Osteocyte (in vitro differentiated cells): ENCODE measurements around the gene CEP43. TPM values are rescaled to one million over a fixed set of nuclear protein-coding genes. Genes with fewer than 3 reads are reported as not detected.

Experiments
- DNase-seq: peaks from one replicate; pipeline ENCODE4 v3.0.0; 2021; ENCODE audit warnings: mixed read lengths; ENCODE audit not compliant: unreplicated experiment; ENCODE audit errors: extremely low spot score
- H3K27ac Mint-ChIP-seq: one replicate; pipeline ENCODE4 v1.8.0; 2021; ENCODE audit warnings: mild to moderate bottlenecking, mixed read lengths; ENCODE audit not compliant: unreplicated experiment
- H3K27me3 Mint-ChIP-seq: one replicate; pipeline ENCODE4 v1.8.0; 2021; ENCODE audit warnings: mixed read lengths; ENCODE audit not compliant: unreplicated experiment
- H3K36me3 Mint-ChIP-seq: one replicate; pipeline ENCODE4 v1.8.0; 2021; ENCODE audit warnings: mixed read lengths; ENCODE audit not compliant: unreplicated experiment
- H3K4me1 Mint-ChIP-seq: one replicate; pipeline ENCODE4 v1.8.0; 2021; ENCODE audit warnings: mixed read lengths; ENCODE audit not compliant: unreplicated experiment
- H3K4me3 Mint-ChIP-seq: one replicate; pipeline ENCODE4 v1.8.0; 2021; ENCODE audit warnings: mild to moderate bottlenecking, moderate library complexity, mixed read lengths; ENCODE audit not compliant: unreplicated experiment
- H3K9me3 Mint-ChIP-seq: one replicate; pipeline ENCODE4 v1.8.0; 2021; ENCODE audit warnings: mixed read lengths; ENCODE audit not compliant: unreplicated experiment
- CTCF ChIP-seq: fragments of 200-600 bp; sonication (generic); IDR thresholded peaks from 2 replicates; pipeline ENCODE4 v1.5.0; 2021; ENCODE audit warnings: antibody characterized with exemption, mild to moderate bottlenecking, moderate library complexity
- microRNA-seq: library from miRNA; unstranded; fragments of <30 nt; microRNA quantifications from one replicate; pipeline ENCODE4 v1.1.0, GENCODE V29; 2020; ENCODE audit not compliant: unreplicated experiment
- total RNA-seq: library from RNA; stranded (reverse); gene quantifications from 2 replicates; pipeline ENCODE4 v1.2.1, GENCODE V29; 2021

CEP43 gene
- total RNA-seq, 1 donor from 2014 or later = 16.0 TPM

- H3K27me3 Mint-ChIP-seq = no peaks in the 10 kb centered on the region
- no peak overlapping the region for H3K4me3 Mint-ChIP-seq
- TF ChIP-seq CTCF = no peak
- H3K36me3 Mint-ChIP-seq = peaks cover 16% of the 10 kb centered on the region
- H3K9me3 Mint-ChIP-seq = no peaks in the 10 kb centered on the region
- no peak overlapping the region for H3K27ac Mint-ChIP-seq
- no peak for DNase-seq
- no peaks in the 10 kb centered on the region for H3K4me1 Mint-ChIP-seq
Measured at GRCh38 chr6:167044696-167045095, 45.5 kb downstream of the CEP43 start.

- Mint-ChIP-seq H3K27me3 (no peaks in the 10 kb centered on the region), H3K4me3 (no peak overlapping the region), H3K27ac (no peak overlapping the region), H3K36me3 (peaks cover 9% of the 10 kb centered on the region), H3K9me3 (no peaks in the 10 kb centered on the region), H3K4me1 (no peaks in the 10 kb centered on the region)
- no peak for DNase-seq
- TF ChIP-seq CTCF = no peak
Measured at GRCh38 chr6:167045828-167046580, 46.8 kb downstream of the CEP43 start.

GRCh38 chr6:167046861-167047495, 47.8 kb downstream of the CEP43 start:
- Mint-ChIP-seq H3K36me3 (peaks cover 15% of the 10 kb centered on the region), H3K4me3 (no peak overlapping the region), H3K27me3 (no peaks in the 10 kb centered on the region), H3K9me3 (no peaks in the 10 kb centered on the region), H3K27ac (no peak overlapping the region), H3K4me1 (no peaks in the 10 kb centered on the region)
- no peak for TF ChIP-seq CTCF
- no peak for DNase-seq

- Mint-ChIP-seq H3K9me3 (no peaks in the 10 kb centered on the region), H3K27me3 (no peaks in the 10 kb centered on the region), H3K4me3 (no peak overlapping the region), H3K36me3 (peaks cover 15% of the 10 kb centered on the region), H3K4me1 (no peaks in the 10 kb centered on the region), H3K27ac (no peak overlapping the region)
- DNase-seq = no peak
- TF ChIP-seq CTCF = no peak
Measured at GRCh38 chr6:167047554-167047953, 48.4 kb downstream of the CEP43 start.

Small RNA genes lying within 50 kb of the gene (microRNA-seq; reads per million reads assigned to microRNA genes)
- gene MIR3939 = not detected

Other genes starting within 250 kb of the CEP43 start
- gene RNASET2, start 42.8 kb upstream of the CEP43 start, total RNA-seq = 20.3 and 22.3 TPM in 2 replicates
- gene CCR6, start 123.7 kb downstream of the CEP43 start, total RNA-seq = not detected in 2 replicates
- gene GPR31, start 158.6 kb downstream of the CEP43 start, total RNA-seq = not detected in 2 replicates